Measurements from ENCODE around the gene OTUD5.

- TF ChIP-seq CTCF (IDR thresholded peaks at IDR 0.05; ENCODE audit: low read length) (no peak), EZH2 (IDR thresholded peaks at IDR 0.05; ENCODE audit: borderline replicate concordance, low read length) (no peak)
These were observed 36.7 kb downstream of the OTUD5 start for GRCh38 chrX:48920718-48921104.
